Esophagus muscularis mucosa (tissue), 3 donors: ENCODE data around the gene LMLN.

ENCODE experiments used
- POLR2A ChIP-seq: fragments of 450-650 bp; IDR thresholded peaks from one replicate; pipeline ENCODE4 v1.6.1; 2017; ENCODE audit warnings: antibody characterized with exemption, moderate library complexity, mild to moderate bottlenecking, low read depth
- TF ChIP-seq, protein P1 (sequence below), 3 experiments: fragments of 200-600 bp in 2 of 3; fragments of 450-650 bp in 1 of 3; sonication (generic) in 2 of 3; IDR thresholded peaks; one replicate each; pipeline ENCODE4 v1.5.1; 2017 to 2019; ENCODE audit warnings: antibody characterized with exemption in 3 of 3, mild to moderate bottlenecking in 2 of 3, moderate library complexity in 1 of 3

DNA sequence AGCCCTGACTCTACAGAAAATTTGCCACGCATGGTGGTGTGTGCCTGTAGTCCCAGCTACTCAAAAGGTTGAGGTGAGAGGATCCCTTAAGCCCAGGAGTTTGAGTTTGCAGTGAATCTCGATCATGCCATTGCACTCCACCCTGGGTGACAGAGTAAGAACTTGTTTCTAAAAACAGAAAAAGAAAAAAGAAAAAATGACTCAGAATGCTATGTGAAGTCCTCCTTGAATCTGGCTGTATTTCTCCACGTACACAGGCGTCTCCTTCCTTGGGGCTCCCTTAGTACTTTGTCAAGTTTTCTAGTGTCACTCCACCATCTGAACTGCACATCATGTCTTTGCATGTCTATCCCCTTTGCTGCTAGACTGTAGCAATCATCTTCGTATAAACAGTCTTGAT is 104.4 kb downstream of the LMLN start:
- TF ChIP-seq, protein P1, sequence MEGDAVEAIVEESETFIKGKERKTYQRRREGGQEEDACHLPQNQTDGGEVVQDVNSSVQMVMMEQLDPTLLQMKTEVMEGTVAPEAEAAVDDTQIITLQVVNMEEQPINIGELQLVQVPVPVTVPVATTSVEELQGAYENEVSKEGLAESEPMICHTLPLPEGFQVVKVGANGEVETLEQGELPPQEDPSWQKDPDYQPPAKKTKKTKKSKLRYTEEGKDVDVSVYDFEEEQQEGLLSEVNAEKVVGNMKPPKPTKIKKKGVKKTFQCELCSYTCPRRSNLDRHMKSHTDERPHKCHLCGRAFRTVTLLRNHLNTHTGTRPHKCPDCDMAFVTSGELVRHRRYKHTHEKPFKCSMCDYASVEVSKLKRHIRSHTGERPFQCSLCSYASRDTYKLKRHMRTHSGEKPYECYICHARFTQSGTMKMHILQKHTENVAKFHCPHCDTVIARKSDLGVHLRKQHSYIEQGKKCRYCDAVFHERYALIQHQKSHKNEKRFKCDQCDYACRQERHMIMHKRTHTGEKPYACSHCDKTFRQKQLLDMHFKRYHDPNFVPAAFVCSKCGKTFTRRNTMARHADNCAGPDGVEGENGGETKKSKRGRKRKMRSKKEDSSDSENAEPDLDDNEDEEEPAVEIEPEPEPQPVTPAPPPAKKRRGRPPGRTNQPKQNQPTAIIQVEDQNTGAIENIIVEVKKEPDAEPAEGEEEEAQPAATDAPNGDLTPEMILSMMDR (IDR thresholded peaks at IDR 0.05) = no peak
- no peak for TF ChIP-seq POLR2A
